Cortex of kidney (tissue), 1 donor: Measurements from ENCODE around the gene TIMMDC1.
"Not testable (repeated sequence)": the region's sequence is repeated elsewhere in the genome, so short reads cannot be mapped to it uniquely, and the experiment has no call there.

Source experiments
- DNase-seq: peaks from one replicate; lab custom pipeline; 2025; lab: John Stamatoyannopoulos, UW

Gene TIMMDC1

DNA sequence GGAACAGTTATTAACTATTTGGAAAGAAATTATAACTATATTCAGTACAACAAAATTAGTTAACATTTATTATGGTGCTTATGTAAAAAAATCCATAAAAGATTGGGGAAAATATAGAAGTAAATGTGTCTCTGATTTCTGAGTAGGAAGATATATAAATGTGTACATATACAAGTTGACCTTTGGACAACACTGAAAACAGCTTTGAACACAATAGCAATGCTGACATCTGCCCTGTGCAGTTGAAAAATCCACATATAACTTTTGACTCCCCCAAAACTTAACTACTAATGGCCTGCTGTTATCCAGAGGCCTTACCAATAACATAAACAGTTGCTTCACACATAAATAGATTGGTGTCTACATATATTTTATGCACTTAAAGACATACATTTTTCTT lies 12.3 kb downstream of the TIMMDC1 start:
- no peak for DNase-seq

DNA sequence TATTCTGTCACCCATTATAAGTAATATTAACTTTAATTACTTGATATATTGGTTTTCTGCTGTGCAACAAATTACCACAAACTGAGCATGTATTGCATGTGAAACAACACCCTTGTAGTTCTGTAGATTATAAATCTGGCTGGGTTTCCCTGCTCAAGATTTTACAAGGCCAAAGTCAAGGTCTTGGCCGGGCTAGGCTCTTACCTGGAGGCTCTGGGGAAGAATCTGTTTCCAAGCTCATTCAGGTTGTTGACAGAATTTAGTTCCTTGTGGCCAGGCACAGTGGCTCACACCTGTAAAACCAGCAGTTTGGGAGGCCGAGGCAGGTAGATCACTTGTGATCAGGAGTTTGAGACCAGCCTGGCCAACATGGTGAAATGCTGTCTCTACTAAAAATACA lies 16.3 kb downstream of the TIMMDC1 start:
- DNase-seq, result no peak

- no peak for DNase-seq
These were observed 18.8 kb downstream of the TIMMDC1 start for GRCh38 chr3:119517112-119517511.

- no peak for DNase-seq
These were observed 19.7 kb downstream of the TIMMDC1 start for GRCh38 chr3:119518026-119518425.

- no peak for DNase-seq
These were observed 26.8 kb downstream of the TIMMDC1 start for GRCh38 chr3:119524931-119525662.

DNA sequence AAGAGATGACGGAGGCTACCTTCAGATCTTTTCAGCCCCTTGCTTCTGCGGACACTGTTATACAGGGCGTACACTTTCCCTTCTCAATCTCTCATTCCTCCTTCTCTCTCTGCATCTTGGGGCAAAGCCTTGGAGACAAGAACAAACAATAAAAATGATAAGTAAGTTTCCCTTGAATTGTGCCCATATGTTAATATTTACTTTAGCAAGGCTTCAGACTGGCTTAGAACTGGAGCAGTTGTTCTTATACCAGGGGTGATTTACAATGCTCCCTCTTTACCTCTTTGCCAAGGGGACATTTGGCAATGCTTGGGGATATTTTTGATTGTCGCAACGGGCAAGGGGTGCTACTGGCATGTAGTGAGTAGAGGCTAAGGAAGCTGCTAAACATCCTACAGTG lies 29.4 kb downstream of the TIMMDC1 start:
- DNase-seq, result no peak

DNA sequence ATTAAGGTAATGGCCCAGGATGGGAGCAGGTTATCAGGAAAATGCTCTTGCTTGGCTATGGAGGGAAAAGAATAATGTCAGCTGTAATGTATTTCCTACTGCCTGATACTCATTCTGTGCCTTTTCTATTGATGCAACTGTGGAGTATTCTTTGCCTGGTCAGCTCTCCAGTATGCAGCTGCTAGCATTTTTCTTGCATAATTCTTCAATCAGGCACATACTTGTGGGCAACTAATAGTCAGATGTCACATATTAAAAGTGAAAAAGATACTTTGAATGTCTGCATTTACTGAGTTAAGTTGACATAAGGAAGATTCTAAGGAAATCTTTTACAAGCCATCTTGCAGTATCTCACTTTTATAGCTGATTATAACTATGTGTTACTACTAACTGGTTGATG lies 31.5 kb downstream of the TIMMDC1 start:
- DNase-seq, result no peak

- no peak for DNase-seq
These were observed 32.1 kb downstream of the TIMMDC1 start for GRCh38 chr3:119530456-119530855.

GRCh38 chr3:119531151-119531550 lies 32.8 kb downstream of the TIMMDC1 start:
- no peak for DNase-seq

DNA sequence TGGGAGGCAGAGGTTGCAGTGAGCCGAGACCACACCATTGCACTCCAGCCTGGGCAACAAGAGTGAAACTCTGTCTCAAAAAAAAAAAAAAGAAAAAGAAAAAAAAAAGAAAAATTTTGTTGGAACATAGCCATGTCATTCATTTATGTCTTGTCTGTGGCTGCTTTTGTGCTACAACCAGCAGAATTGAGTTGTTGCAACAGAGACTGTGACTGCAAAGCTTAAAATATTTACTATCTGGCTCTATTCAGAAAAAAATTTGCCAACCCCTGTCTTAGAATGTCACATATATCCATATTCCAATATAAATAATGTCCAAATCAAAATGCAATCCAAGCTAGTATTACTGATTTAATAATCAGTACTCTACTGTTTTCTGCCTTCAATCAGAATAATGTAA lies 35.9 kb downstream of the TIMMDC1 start:
- DNase-seq, result no peak

DNA sequence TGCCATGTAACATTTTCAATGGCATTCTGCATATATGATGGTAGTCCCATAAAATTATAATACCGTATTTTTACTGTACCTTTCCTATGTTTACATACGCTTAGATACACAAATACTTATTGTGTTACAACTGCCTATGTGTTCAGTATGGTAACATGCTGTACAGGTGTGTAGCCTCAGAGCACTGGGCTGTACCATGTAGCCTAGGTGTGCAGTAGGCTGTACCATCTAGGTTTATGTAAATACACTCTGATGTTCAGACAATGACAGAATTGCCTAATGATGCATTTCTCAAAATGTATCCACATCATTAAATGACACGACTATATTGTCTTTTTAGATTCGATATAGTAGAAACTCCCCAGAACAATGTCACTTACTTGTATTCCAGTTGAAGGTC lies 38.4 kb downstream of the TIMMDC1 start:
- no peak for DNase-seq

GRCh38 chr3:119538772-119539171 lies 40.4 kb downstream of the TIMMDC1 start:
- no peak for DNase-seq

DNA sequence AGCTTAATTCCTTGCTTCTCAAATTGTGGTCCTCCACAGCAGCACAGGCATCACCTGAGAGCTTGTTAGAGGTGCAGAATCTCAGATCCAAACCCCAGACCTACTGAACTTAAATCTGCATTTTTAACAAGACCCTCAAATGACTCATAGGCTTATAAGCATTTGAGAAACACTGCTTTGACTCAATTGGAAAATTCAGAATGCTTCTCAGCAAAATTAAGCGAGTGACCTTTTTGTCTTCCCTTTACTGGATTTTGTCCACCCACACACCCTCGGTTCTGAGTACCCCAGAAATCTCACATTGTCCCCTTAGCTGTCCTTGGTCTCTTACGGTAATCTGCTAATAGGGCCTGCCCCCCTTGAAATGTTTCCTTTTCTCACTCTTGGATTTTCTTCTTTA lies 43.2 kb downstream of the TIMMDC1 start:
- DNase-seq, result no peak

DNA sequence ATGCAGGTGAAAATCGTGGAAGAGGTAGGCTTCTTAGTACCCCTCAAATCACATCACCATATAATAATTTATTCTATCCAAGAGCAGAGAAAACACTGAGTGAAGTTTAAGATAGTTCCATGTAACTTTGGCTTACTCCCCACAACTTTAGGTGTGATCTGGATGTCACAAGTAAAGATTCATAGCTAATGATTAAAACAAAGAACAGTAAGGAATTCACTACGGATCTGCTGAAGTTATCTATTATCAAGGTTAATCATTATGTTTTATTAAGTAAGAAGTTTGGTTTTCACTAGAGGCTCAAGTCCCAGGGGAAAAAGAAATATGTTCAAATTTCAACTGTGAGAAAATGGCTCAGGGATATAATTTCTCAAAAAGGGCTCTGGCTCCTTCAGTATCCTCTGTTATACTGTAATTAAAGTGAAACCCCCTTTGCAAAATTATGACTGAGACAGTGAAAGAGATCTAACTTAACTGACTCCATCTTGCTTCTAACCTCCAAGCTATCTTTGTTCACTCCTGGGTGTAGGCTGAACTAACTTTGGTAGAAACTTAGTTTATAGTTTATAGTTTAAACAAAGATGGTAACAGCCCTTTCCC lies 43.9 kb downstream of the TIMMDC1 start:
- no peak for DNase-seq

DNA sequence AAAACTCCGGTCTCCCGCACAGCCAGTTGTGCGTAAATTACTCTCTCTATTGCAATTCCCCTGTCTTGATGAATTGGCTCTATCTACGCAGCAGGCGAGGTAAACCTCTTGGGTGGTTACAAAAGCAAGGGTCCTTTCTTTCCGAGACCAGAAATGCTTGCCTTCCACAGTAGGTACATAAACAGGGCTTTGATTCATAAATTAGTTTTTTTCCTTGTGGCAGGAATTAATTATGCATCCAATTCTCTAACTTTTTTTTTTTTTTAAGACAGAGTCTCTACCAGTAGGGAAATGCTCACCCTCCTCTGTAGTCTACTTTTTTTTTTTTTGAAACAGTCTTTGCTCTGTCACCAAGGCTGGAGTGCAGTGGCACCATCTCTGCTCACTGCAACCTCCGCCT lies 44.8 kb downstream of the TIMMDC1 start:
- DNase-seq, result no peak

- no peak for DNase-seq
These were observed 48.9 kb downstream of the TIMMDC1 start for GRCh38 chr3:119547227-119547626.

GRCh38 chr3:119548341-119548740 lies 50.0 kb downstream of the TIMMDC1 start:
- DNase-seq, result no peak

DNA sequence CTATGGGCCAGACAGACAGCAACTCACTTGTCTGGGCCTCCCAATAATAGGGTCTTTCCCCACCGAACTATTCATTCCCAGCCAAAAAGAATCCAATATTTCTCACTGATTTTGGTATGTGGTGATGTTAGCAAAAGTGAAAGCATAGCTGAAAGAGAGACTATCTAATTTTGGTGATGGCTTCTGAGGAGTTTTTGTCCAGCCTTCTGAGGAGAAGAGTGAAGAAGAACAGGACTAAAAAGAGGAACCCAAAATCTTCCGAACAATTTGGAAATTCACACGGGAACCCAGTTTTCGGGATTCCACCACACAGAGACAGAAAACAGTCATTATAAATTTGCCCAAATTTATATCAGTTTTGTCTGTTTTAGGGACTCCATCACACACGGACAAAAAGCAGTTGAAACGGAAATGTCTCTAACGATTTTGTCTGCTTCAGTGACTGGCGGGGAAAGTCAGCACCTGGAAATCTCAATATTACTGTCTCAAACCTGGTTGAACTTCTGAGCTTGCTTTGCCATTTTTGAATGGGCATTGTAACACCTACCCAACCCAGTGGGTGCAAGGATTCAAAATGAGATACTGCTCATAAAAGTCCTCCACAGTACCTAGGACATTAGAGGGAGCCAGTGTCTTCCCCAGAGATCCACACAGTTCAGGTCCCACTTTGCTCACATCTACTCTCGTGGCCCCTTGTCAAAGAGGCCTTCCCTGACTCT lies 52.0 kb downstream of the TIMMDC1 start:
- no peak for DNase-seq

DNA sequence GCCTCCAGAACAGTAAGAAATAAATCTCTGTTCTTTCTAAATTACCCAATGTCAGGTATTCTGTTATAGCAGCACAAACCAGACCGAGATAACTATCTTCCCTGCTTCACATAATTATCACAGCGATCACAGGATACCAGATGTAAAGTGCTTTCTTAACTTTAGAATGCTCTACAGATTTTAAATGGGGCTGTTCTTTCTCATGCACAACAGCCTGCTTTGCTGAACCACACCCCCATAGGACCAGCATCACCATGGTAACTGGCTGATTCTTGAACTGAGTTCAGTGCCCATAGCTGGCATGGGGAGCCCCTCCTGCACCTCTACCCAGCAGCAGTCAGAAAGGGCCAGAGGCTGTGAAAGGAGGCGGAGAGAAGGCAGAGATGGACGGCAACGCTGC lies 53.3 kb downstream of the TIMMDC1 start:
- no peak for DNase-seq

GRCh38 chr3:119552928-119553327 lies 54.6 kb downstream of the TIMMDC1 start:
- not testable (repeated sequence) for DNase-seq

GRCh38 chr3:119553823-119554415 lies 55.6 kb downstream of the TIMMDC1 start:
- DNase-seq, result no peak

GRCh38 chr3:119555309-119555735 lies 57.0 kb downstream of the TIMMDC1 start:
- DNase-seq, result no peak

- no peak for DNase-seq
These were observed 57.6 kb downstream of the TIMMDC1 start for GRCh38 chr3:119555929-119556328.
